Skin epidermis (tissue), 12 donors: ENCODE measurements around the gene PDCD6IP.
"Not testable (repeated sequence)": the region's sequence is repeated elsewhere in the genome, so short reads cannot be mapped to it uniquely, and the experiment has no call there.

Experiments used
- H3K27ac ChIP-seq, 21 experiments: fragments of 200-600 bp; sonication (generic) in 11 of 21; one replicate each; pipeline ENCODE4 v1.5.0; 2020; ENCODE audit warnings: mild to moderate bottlenecking in 3 of 21, inconsistent platforms in 2 of 21, moderate library complexity in 2 of 21
- H3K4me3 ChIP-seq, 7 experiments: fragments of 200-600 bp; sonication (generic) in 2 of 7; one replicate each; pipeline ENCODE4 v1.5.0; 2020; ENCODE audit warnings: inconsistent platforms in 2 of 7, mild to moderate bottlenecking in 2 of 7, moderate library complexity in 1 of 7

Gene PDCD6IP

DNA sequence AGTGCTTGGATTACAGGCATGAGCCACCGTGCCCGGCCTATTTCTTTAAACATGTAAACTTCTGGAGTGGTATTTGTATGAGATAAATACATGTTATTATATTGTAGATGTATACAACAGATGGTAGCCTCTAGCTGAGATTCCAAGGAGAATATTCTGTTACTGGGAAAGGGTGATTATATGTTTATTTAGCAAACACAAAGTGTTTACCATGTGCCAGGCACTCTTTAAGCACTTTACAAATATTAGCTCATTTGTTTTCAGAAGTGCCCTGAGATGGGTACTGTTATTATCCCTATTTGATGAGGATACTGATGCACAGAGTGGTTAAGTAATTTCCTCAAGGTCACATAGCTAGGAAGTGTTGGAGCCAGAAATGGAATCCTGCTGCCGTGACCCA, 38.8 kb downstream of the PDCD6IP start:
- H3K4me3 ChIP-seq, H3K27ac ChIP-seq: not testable (repeated sequence)

DNA sequence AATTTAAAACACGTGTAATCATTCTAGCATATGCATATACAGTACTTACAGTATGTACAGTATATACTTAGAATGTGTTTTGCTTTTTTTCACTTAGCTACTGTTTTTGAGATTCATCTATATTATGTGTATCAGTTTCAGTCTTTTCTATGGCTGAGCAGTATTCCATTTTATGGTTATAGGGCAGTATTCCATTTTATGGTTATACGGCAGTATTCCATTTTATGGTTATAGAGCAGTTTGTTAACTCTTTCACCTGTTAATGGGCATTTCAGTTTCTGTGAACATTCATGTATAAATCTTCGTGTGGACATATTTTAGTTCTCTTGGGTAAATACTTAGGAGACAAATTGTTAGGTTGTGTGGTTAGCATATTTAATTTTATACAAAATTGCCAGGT, 40.9 kb downstream of the PDCD6IP start:
- Histone ChIP-seq H3K27ac (no peak overlapping the region), H3K4me3 (no peak overlapping the region)

DNA sequence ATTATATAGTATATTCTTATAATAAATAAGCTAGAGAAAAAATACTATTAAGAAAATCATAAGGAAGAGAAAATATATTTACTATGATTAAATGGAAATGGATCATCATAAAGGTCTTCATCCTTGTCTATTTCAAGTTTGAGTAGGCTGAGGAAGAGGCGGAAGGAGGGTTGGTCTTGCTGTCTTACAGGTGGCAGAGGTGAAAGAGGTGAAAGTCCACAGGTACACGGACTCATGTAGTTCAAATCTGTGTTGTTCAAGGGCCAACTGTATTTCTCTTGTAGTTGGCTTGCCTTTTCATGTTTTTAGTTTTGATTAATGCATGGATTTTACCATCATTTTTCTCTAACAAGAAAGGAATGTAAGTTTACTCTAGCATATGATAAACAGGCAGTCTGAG, 41.7 kb downstream of the PDCD6IP start:
- Histone ChIP-seq H3K27ac (no peak overlapping the region), H3K4me3 (no peak overlapping the region)

DNA sequence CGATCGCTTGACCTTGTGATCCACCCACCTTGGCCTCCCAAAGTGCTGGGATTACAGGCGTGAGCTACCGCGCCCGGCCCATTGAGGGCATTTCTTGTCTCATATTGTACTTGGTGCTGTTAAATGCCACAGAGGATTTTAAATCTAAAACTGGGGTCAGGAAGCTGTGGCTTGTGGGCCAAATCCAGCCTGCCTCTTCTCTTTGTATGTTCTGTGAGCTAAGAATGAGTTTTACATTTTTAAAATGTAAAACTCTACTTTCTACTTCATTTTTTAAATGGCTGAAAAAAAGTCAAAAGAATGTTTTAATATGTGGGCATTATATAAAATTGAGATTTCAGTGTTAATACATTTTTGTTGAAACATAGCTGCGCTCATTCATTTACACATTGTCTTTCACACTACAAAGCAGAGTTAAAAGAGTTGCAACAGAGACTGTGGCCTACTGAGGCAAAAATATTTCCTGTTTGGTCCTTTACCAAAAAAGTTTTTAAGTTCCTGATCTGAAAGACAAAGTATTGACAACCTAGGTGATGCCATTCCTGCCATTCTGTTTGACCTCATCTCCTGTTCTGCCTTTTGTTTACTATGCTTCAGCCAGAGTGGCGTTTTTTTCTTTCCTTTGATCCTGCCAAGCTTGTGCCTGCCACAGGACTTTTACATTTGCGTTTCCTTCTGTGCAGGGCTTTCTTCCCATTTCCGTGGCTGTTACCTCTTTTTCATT, 50.4 kb downstream of the PDCD6IP start:
- peak overlapping the region in 1 of 21 experiments; percentile 15 for H3K27ac ChIP-seq
- H3K4me3 ChIP-seq: no peak overlapping the region

DNA sequence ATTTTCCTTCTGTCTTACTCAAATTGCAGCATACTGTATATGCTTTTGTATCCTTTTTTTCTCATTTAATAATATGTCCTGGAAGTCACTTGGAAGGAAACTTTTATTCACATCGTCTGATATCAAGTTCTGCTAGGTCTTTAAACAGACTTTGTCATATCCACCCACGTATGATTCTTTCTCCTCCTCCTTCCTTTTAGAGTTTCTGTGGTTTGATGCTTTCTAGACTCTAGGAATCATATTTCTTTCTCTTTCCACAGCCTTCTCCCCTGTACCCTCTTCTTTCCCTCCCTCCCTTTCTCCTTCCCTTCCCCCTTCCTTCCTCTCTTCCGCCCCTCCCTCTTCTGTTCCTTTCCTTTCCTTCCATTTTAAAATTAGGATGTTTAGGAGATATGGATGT, 52.2 kb downstream of the PDCD6IP start:
- H3K4me3 ChIP-seq, H3K27ac ChIP-seq: not testable (repeated sequence)

DNA sequence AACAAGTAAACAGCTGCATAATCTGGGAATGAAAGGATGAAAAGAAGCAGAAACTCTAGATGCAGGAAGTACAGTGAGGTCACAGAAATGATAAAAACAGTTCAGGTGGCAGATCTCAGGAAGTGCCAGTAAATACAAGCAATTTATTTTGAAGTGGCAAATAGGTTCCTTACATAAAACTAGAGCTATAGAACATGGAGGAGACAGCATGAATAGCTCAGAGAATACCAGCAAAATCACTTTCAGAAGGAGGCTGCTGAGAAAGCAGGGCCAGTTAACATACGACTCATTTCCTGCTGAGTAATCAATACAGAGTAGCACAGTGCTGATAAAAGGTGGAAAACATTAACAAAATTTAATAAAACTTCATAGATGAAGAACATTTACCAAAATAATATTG, 57.0 kb downstream of the PDCD6IP start:
- peak overlapping the region in 1 of 21 experiments; percentile 30 for H3K27ac ChIP-seq
- H3K4me3 ChIP-seq: not testable (repeated sequence)

DNA sequence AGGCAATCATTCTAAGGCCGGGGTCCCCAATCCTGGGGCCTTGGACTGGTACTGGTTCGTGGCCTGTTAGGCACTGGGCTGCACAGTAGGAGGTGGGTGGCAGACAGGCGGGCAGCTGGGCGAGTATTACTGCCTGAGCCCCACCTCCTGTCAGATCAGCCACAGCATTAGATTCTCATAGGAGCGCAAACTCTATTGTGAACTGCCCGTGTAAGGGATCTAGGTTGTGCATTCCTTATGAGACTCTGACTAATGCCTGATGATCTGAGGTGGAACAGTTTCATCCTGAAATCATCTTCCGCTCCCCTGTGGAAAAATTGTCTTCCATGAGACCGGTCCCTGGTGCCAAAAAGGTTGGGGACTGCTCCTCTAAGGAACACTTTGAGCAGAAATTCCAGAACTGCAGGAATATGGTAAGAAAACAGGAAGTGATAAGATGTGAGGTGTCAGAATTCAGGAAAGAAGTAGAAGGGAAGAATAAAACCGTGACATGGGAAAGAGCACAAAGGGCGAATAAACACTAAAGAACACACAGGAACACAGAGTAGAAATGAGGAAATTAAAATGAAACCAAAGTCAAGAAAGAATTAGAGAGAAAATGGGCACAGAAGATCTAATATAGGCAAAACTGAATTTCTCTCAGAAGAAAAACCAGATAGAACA, 57.6 kb downstream of the PDCD6IP start:
- Histone ChIP-seq H3K4me3 (no peak overlapping the region), H3K27ac (peak overlapping the region in 1 of 21 experiments; percentile 30)

- not testable (repeated sequence) for H3K27ac ChIP-seq, H3K4me3 ChIP-seq
Observed at GRCh38 chr3:33857701-33858100, 59.3 kb downstream of the PDCD6IP start.

DNA sequence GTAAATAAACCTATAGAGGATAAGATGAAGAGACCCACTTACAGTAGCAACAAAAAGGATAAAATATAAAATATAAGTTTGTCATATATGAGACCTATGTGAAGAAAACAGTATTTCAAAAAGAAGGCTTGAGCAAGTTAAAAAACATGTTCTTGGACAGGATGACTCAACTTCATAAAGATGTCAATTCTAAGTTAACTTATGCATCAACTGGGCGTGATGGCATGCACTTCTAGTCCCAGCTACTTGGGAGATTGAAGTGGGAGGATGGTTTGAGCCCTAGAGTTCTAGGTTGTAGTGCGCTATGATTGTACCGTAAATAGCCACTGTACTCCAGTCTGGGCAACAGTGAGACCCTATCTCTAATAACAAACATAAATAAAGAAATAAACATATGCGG, 59.7 kb downstream of the PDCD6IP start:
- Histone ChIP-seq H3K4me3 (no peak overlapping the region), H3K27ac (no peak overlapping the region)

DNA sequence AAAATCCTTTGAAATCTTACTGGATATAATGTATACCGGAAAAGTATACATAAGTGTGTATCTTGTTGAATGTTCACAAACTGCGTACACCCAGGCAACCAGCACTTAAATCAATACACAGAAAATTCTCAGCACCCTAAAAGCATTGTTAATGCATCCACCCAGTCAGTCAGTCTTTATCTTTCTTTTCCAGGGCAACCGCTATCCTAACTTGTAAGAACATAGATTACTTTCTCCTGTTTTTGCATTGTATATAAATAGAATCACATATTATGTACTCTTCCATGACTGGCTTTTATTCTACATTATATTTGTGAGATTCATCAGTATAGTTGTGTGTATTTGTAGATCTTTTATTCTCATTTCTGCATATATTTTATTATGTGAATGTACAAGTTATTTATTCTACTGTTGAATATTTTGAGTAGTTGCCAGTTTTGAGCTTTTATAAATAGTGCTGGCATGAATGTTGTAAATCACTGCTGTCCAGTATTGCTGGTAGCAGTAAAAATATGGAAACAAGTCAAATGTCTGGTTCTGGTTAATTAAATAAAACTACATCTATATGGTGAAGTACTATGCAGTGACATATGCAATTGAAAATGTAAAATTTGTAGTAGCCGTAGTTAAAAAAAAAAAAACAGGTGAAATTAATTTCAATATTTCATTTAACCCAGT, 62.1 kb downstream of the PDCD6IP start:
- Histone ChIP-seq H3K27ac (no peak overlapping the region), H3K4me3 (no peak overlapping the region)

GRCh38 chr3:33865133-33865532, 66.7 kb downstream of the PDCD6IP start:
- Histone ChIP-seq H3K4me3 (no peak overlapping the region), H3K27ac (no peak overlapping the region)

- H3K27ac ChIP-seq: no peak overlapping the region
Observed at GRCh38 chr3:33868309-33868708, 69.9 kb downstream of the PDCD6IP start.

GRCh38 chr3:33869977-33870376, 71.5 kb downstream of the PDCD6IP start:
- no peak overlapping the region for H3K27ac ChIP-seq
- no peak overlapping the region for H3K4me3 ChIP-seq

More at GRCh38 chr3:33868309-33868708, 69.9 kb downstream of the PDCD6IP start:
- no peak overlapping the region for H3K4me3 ChIP-seq

GRCh38 chr3:33874815-33875214, 76.4 kb downstream of the PDCD6IP start:
- Histone ChIP-seq H3K4me3 (no peak overlapping the region), H3K27ac (no peak overlapping the region)

DNA sequence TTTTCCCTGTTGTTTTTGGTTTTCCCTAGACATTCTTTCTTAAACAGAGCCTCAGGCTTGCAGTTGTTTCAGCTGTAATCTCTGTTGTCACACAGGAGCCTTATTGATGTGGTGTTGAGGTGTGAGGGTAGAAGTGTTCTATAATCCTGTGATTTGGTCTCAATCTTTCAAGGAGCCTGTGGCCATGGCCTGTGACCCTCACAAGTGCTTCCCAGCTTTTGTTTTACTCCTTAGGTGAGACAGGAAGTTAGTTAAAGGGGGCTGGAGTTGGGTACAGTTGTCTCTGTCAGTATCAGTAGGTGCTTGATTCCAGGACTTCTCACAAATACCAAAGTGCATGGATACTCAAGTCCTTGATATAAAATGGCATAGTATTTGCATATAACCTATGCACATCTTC, 77.2 kb downstream of the PDCD6IP start:
- Histone ChIP-seq H3K4me3 (no peak overlapping the region), H3K27ac (no peak overlapping the region)

- Histone ChIP-seq H3K27ac (no peak overlapping the region), H3K4me3 (no peak overlapping the region)
Observed at GRCh38 chr3:33877187-33877586, 78.8 kb downstream of the PDCD6IP start.

GRCh38 chr3:33879540-33879939, 81.1 kb downstream of the PDCD6IP start:
- no peak overlapping the region for H3K27ac ChIP-seq
- H3K4me3 ChIP-seq: no peak overlapping the region

DNA sequence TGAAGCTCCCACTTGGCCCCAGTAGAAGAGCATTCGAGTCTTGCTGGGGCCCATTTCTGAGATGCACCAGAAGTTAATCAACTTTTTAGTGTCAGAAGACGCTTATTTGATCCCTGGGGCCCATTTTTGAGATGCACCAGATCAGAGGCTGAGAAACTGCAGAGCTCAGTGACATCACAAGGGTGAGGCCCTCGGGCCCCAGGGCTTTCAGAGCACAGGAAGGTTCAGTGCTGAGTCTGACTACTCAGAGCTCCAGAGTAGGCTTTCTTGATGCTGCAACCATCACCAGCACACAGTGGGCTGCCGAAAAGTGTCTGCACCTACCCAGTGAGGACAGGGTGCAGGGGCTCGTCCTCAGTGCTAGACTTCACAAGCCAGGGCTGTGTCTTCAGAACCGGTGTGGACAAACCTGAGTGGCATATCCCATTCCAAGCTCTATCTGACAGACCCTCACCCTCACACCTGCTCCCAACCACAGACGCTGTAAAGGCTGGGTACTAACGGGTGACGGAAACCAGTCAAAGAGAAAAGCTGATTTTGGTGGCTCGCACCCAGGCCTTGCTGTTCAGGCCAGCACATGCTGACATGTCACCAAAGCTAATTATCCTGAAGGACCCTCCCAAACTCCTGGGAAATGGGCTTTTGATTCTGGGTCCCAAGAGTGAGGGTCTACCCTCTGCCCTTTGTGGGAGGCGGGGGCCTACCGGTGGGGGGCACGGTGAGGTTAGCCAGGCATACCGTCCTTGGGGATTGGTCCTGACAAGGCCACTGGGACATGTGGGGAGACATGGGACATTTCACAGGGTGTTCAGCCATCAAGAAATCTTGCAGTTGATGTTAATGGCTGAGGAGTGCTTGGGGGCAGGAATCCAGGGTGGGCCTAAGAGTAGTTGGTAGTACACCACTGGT, 83.0 kb downstream of the PDCD6IP start:
- H3K4me3 ChIP-seq: no peak overlapping the region
- no peak overlapping the region for H3K27ac ChIP-seq

- no peak overlapping the region for H3K4me3 ChIP-seq
- H3K27ac ChIP-seq: no peak overlapping the region
Observed at GRCh38 chr3:33882296-33882695, 83.9 kb downstream of the PDCD6IP start.

GRCh38 chr3:33883538-33883950, 85.1 kb downstream of the PDCD6IP start:
- no peak overlapping the region for H3K27ac ChIP-seq
- H3K4me3 ChIP-seq: no peak overlapping the region
